ENCODE results near the gene PANX1. TPM values are rescaled to one million over a fixed set of nuclear protein-coding genes. Genes with fewer than 3 reads are reported as not detected.
A peak's percentile ranks its signal among the peaks of the same experiment; 100 is the strongest.
"Not testable (repeated sequence)": the region's sequence is repeated elsewhere in the genome, so short reads cannot be mapped to it uniquely, and the experiment has no call there.

The PANX1 gene
- total RNA-seq, 2 experiments from 2014 or later, result 9.8 to 10.7 TPM

DNA sequence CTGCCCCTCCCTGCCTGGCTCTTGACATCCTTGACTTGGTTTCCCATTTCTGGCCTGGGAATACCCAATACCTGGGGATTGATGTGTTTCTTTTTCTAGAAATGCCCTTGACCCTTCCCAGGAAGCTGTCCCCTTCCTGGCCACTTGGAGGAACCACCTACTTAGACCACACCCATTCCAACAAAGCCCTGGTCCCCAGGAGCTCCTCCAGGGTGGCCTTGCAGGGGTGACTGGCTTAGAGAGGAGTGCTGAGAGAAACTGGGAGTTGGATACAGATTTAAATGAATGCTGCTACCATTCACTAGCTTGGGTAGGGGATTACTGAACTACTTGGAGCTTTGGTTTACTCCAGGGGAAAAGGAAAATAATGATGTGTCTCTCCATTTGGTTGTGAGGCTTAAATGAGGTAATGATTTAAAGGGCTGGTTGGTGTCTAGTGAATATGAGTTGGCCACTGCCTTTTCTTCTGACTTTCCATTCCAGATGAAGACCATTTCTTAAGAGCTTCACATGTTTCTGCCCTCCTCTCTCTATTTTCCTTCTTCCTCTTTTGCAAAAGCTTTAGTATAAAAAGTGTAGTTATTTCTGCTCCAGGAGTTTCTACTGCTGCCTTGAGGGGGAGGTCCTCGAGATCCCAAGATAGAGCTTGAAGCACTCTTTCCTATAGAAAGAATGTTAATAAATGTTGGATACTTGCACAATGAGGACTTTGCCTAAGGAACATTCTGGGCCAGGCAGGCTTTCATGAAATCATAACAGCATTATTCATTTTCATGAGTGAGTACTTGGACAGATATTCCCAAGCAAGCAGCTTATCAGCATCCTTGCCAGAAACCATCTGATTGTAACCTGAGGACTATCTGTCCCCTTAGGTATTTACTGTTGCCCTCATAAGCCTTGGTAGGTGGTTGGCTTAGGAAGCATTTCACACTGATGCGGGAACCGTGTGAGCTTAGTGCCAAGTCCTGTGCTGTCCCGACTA is 22.4 kb downstream of the PANX1 start:
- Mint-ChIP-seq H3K27me3 (no peaks in the 10 kb centered on the region), H3K36me3 (ENCODE audit: low read depth) (peaks cover 14% of the 10 kb centered on the region), H3K4me3 (no peak overlapping the region), H3K4me1 (peaks cover 71% of the 10 kb centered on the region), H3K9me3 (ENCODE audit: low read depth) (no peaks in the 10 kb centered on the region), H3K27ac (no peak overlapping the region)
- CTCF ChIA-PET, result interaction anchor here (0.9 to 2.2 kb wide), 4 partner anchors 9 to 23 kb away, joined by 3 to 6 read pairs (median 3); partner anchors contain the start of gene PANX1
- intact Hi-C loops (cut with DNase I, micrococcal nuclease), result no loop called here
- POLR2A ChIA-PET, result no interaction called here
- ATAC-seq (no peak), DNase-seq (no peak)

DNA sequence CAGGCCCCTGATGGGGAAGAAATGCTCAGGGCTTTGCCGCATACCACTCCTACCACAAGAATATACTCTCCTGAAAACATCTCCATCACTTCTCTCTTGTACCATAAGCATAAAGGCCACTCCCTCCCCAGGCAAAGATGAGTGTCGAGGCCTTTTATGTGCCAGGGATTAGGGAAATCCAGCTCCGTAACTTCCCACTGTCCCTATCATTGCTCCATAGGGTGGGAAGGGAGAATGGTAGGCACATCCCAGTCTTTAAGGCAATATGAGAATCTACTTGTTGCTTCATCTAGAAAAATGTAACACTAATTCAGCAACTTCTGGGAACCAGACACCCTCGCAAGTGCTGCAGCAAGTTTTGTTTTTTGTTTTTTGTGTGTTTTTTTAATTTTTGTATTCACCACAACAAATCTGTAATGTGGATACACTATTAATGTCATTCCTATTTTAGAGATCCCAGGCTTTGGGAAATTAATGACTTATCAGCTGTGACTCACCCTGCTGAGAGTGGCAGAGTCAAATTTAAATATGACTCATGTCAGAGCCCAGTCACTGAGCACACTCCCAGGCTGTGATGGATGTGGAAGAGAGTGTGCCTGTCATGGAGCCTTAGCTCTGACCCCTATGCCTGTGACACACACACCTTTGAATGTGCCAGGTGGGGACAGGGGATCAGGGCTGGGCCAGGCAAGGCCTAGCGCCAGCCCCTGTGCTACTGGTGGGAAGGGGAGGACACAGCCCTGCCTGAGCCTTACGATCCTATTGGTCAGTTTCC is 23.4 kb downstream of the PANX1 start:
- peak; percentile 61 for DNase-seq
- H3K36me3 Mint-ChIP-seq (ENCODE audit: low read depth), result peaks cover 21% of the 10 kb centered on the region
- peak overlapping the region; percentile 51 for H3K27ac Mint-ChIP-seq

DNA sequence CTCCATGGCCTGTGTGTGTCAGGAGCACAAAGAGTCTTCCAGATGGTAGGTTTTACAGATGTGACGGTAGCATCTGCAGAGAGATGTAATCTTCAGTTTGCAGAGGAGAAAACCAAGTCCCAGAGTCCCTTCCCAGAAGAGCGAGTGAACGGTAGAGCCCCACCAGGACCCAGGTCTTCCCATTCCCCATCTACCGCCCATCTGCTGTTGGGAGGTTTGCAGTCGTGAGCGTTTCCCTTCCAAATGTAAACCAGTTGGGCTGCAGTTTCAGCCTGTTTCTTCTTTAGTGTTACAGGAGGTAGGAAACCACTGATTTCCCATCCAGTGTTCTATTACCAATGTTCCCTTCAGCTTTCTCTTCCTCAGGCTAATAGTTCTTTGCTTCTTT is 24.0 kb downstream of the PANX1 start:
- H3K27me3 Mint-ChIP-seq, result no peaks in the 10 kb centered on the region
- ATAC-seq, result no peak
- no peak overlapping the region for H3K4me3 Mint-ChIP-seq
- ChIA-PET POLR2A (interaction anchor here (1.0 kb wide), 1 partner anchor 24 kb away, joined by 5 read pairs; the partner anchor contains the start of gene PANX1), CTCF (interaction anchor here (1.1 to 2.2 kb wide), 2 partner anchors 10 to 24 kb away, joined by 3 to 6 read pairs; partner anchors contain the start of gene PANX1)
- peak overlapping the region; percentile 51 for H3K27ac Mint-ChIP-seq
- H3K9me3 Mint-ChIP-seq (ENCODE audit: low read depth), result no peaks in the 10 kb centered on the region
- intact Hi-C loops (cut with DNase I, micrococcal nuclease), result no loop called here
- H3K4me1 Mint-ChIP-seq, result peaks cover 57% of the 10 kb centered on the region
- H3K36me3 Mint-ChIP-seq (ENCODE audit: low read depth), result peaks cover 23% of the 10 kb centered on the region
- DNase-seq, result no peak

More for the DNA sequence above, 23.4 kb downstream of the PANX1 start:
- Mint-ChIP-seq H3K9me3 (ENCODE audit: low read depth) (no peaks in the 10 kb centered on the region), H3K4me1 (peaks cover 62% of the 10 kb centered on the region), H3K27me3 (no peaks in the 10 kb centered on the region), H3K4me3 (no peak overlapping the region)
- CTCF ChIA-PET, result interaction anchor here (2.2 kb wide), 1 partner anchor 10 kb away, joined by 6 read pairs; no protein-coding TSS in a partner anchor
- intact Hi-C loops (cut with DNase I, micrococcal nuclease), result no loop called here
- POLR2A ChIA-PET, result interaction anchor here (1.0 kb wide), 1 partner anchor 23 kb away, joined by 5 read pairs; the partner anchor contains the start of gene PANX1
- ATAC-seq, result peak; percentile 97

DNA sequence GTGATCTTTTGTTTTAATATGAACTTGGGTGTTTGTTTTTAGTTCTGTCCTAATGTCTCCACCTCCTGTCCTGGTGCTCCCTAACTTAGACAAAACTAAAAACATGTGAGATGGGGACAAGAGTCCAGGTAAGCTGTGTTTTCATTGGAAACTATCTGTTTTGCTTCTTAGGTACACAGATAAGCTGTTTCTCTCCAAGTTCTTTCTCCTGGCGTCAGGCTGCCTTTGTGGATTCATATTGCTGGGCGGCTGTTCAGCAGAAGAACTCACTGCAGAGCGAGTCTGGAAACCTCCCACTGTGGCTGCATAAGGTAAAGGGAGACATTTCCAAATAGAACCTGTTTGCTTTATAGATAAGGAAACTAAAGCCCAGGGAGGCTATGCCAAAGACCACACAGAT is 24.7 kb downstream of the PANX1 start:
- Mint-ChIP-seq H3K36me3 (ENCODE audit: low read depth) (peaks cover 23% of the 10 kb centered on the region), H3K4me3 (no peak overlapping the region), H3K27ac (no peak overlapping the region), H3K4me1 (peaks cover 50% of the 10 kb centered on the region), H3K9me3 (ENCODE audit: low read depth) (no peaks in the 10 kb centered on the region), H3K27me3 (no peaks in the 10 kb centered on the region)
- ATAC-seq (no peak), DNase-seq (no peak)
- ChIA-PET POLR2A (no interaction called here), CTCF (interaction anchor here (1.1 kb wide), 2 partner anchors 18 to 25 kb away, joined by 3 to 4 read pairs; partner anchors contain the start of gene PANX1)
- intact Hi-C loops (cut with DNase I, micrococcal nuclease), result no loop called here

DNA sequence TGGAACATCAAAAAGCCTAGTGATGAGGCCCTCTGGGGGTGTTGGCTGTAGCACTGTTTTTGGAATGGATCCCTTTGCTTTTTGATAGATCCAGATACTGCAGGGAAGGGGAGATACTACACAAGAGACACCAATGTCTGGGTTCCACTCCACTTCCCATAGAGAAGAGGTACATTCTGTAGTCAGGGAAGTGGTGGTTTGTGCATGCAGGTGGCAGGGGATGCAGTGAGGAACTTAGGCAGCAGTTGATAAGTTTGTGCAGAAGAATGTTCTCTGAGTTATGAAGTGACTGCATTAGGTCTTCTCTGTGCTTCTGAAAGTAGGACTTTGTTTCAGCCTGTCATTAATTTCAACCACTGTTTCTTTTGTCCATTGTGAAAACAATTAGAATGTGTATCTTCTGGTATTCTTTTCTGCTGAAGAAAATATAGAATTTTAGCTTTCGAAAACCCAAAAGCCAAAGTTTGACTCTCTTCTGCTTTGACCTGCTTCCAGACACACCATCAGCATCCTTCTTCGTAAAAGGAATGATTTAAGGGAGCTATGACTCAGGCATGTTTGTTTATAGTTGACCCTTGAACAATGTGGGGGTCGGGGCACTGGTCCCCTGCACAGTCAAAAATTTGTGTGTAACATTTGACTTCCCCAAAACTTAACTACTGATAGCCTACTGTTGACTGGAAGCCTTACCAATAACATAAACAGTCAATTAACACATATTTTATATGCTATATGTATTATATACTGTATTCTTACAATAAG is 25.6 kb downstream of the PANX1 start:
- peaks cover under 1% of the 10 kb centered on the region for H3K9me3 Mint-ChIP-seq (ENCODE audit: low read depth)
- no peak overlapping the region for H3K4me3 Mint-ChIP-seq
- ChIA-PET POLR2A (no interaction called here), CTCF (interaction anchor here (1.1 kb wide), 2 partner anchors 19 to 26 kb away, joined by 3 to 4 read pairs; partner anchors contain the start of gene PANX1)
- intact Hi-C loops (cut with DNase I, micrococcal nuclease), result no loop called here
- no peak overlapping the region for H3K27ac Mint-ChIP-seq
- peaks cover 41% of the 10 kb centered on the region for H3K4me1 Mint-ChIP-seq
- H3K36me3 Mint-ChIP-seq (ENCODE audit: low read depth), result peaks cover 29% of the 10 kb centered on the region
- H3K27me3 Mint-ChIP-seq, result no peaks in the 10 kb centered on the region
- DNase-seq (no peak), ATAC-seq (no peak)

DNA sequence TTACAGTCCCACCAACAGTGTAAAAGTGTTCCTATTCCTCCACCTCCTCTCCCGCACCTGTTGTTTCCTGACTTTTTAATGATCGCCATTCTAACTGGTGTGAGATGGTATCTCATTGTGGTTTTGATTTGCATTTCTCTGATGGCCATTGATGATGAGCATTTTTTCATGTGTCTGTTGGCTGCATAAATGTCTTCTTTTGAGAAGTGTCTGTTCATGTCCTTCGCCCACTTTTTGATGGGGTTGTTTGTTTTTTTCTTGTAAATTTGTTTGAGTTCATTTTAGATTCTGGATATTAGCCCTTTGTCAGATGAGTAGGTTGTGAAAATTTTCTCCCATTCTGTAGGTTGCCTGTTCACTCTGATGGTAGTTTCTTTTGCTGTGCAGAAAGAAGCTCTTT is 28.7 kb downstream of the PANX1 start:
- ATAC-seq; H3K27ac Mint-ChIP-seq; CTCF ChIA-PET; H3K4me3 Mint-ChIP-seq; H3K9me3 Mint-ChIP-seq (ENCODE audit: low read depth); POLR2A ChIA-PET; intact Hi-C loops (cut with DNase I, micrococcal nuclease); H3K27me3 Mint-ChIP-seq; DNase-seq: not testable (repeated sequence)
- Mint-ChIP-seq H3K36me3 (ENCODE audit: low read depth) (peaks cover 44% of the 10 kb centered on the region), H3K4me1 (peaks cover 24% of the 10 kb centered on the region)

DNA sequence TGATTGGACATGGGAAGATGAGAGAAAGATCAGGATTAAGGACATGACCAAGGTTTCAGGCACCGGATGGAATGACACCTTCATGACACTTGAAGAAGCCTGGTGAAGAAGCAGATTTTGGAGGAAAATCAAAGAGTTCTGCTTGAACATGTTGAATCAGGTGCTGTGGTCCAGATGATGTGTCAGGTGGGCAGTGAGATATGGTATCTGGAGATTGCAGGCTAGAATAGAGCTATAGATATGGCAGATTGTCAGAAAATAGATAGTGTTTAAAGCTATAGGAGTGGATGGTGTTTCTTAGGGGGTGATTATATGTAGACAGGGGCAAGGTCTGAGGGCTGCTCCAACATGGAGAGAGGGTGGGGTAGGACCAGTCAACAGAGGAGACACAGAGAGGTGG is 40.2 kb downstream of the PANX1 start:
- no peak overlapping the region for H3K4me3 Mint-ChIP-seq
- H3K4me1 Mint-ChIP-seq, result peaks cover 16% of the 10 kb centered on the region
- ChIA-PET POLR2A (no interaction called here), CTCF (interaction anchor here (0.7 kb wide), 1 partner anchor 402 kb away, joined by 3 read pairs; no protein-coding TSS in a partner anchor)
- intact Hi-C loops (cut with DNase I, micrococcal nuclease), result no loop called here
- no peaks in the 10 kb centered on the region for H3K27me3 Mint-ChIP-seq
- DNase-seq, result no peak
- peaks cover 15% of the 10 kb centered on the region for H3K36me3 Mint-ChIP-seq (ENCODE audit: low read depth)
- H3K9me3 Mint-ChIP-seq (ENCODE audit: low read depth), result peaks cover 8% of the 10 kb centered on the region
- ATAC-seq, result no peak
- no peak overlapping the region for H3K27ac Mint-ChIP-seq

DNA sequence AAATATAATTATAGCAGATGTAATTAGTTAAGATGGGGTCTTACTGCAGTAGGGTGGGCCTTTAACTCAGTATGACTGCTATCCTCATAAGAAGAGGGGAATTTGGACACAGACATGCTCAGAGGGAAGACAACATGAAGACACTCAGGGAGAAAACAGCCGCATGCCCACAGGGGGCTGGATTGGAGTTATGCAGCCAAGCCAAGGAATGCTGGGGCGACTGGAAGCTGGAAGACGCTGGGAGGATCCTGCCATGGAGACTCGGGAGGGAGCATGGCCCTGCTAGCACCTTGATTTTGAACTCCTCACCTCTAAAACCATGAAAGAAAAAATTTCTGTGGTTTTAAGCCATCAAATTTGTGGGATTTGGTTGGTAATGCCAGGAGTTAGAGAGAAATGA is 40.9 kb downstream of the PANX1 start:
- Mint-ChIP-seq H3K27me3 (no peaks in the 10 kb centered on the region), H3K4me1 (peaks cover 16% of the 10 kb centered on the region), H3K9me3 (ENCODE audit: low read depth) (peaks cover 8% of the 10 kb centered on the region), H3K27ac (no peak overlapping the region), H3K4me3 (no peak overlapping the region), H3K36me3 (ENCODE audit: low read depth) (peaks cover 15% of the 10 kb centered on the region)
- intact Hi-C loops (cut with DNase I, micrococcal nuclease), result no loop called here
- no peak for ATAC-seq
- DNase-seq, result no peak
- ChIA-PET CTCF (interaction anchor here (0.7 kb wide), 1 partner anchor 403 kb away, joined by 3 read pairs; no protein-coding TSS in a partner anchor), POLR2A (no interaction called here)

DNA sequence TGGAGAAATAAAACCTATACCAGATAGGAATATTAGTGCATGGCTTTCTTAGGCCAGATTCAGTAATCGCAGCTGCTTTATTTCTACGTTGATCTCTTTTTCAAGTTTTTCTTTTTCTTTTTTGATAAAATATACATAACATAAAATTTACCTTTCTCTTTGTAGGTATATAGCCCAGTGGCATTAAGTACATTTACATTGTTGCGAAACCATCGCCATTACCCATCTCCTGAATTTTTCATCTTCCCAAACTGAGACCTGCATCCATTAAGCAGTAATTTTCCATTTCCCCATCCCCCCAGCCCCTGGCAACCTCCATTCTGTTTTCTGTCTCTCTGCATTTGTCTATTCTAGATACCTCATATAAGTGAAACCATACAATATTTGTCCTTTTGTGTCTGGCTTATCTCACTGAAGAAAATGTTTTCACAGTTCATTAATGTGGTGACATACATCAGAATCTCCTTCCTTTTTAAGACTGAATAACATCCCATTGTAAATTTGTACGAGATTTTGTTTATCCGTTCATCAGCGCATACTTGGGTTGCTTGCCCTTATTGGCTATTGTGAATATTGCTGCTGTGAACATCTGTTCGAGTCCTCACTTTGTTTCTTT is 41.4 kb downstream of the PANX1 start:
- Mint-ChIP-seq H3K9me3 (ENCODE audit: low read depth) (peaks cover 8% of the 10 kb centered on the region), H3K27ac (no peak overlapping the region), H3K36me3 (ENCODE audit: low read depth) (peaks cover 13% of the 10 kb centered on the region), H3K27me3 (no peaks in the 10 kb centered on the region), H3K4me1 (peaks cover 14% of the 10 kb centered on the region), H3K4me3 (no peak overlapping the region)
- ATAC-seq (no peak), DNase-seq (no peak)
- intact Hi-C loops (cut with DNase I, micrococcal nuclease), result loop anchor here (2.0 to 5.0 kb wide), 2 partner anchors 247 to 335 kb away; no protein-coding TSS in a partner anchor
- ChIA-PET POLR2A (no interaction called here), CTCF (interaction anchor here (0.7 kb wide), 1 partner anchor 403 kb away, joined by 3 read pairs; no protein-coding TSS in a partner anchor)

DNA sequence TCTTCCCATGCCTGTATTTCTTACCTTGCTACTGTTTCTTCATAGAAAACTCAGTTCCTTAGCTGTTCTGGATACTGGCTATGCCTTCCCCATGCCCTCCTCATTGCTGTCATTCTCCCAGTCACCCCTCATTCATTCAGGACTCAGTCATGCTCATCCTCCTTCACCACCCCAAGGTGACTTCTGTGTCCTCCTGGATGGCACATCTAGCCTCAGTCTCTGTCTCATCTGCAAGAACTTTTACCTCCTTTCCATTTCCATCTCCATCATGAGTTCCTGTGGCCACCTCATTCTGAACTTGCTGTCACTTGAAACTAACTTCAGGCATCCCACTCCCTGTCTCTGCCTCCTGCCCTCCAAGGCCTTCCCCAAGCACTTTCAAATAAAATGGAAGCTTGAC is 42.3 kb downstream of the PANX1 start:
- Mint-ChIP-seq H3K27me3 (no peaks in the 10 kb centered on the region), H3K4me3 (no peak overlapping the region), H3K36me3 (ENCODE audit: low read depth) (peaks cover 12% of the 10 kb centered on the region), H3K9me3 (ENCODE audit: low read depth) (peaks cover 8% of the 10 kb centered on the region), H3K4me1 (peaks cover 14% of the 10 kb centered on the region), H3K27ac (no peak overlapping the region)
- ChIA-PET CTCF (interaction anchor here (0.6 to 2.2 kb wide), 6 partner anchors 13 to 344 kb away, joined by 3 to 7 read pairs (median 4); no protein-coding TSS in a partner anchor), POLR2A (no interaction called here)
- DNase-seq (no peak), ATAC-seq (no peak)
- intact Hi-C loops (cut with DNase I, micrococcal nuclease), result loop anchor here (1.0 to 5.0 kb wide), 3 partner anchors 246 to 335 kb away; no protein-coding TSS in a partner anchor

All from activated CD4-positive, alpha-beta T cell treated with anti-CD3 and anti-CD28 coated beads for 36 hours (primary cell).